GM20000 (cell line): ENCODE measurements around the gene CAMTA1.

Source experiments
- DNase-seq: peaks from one replicate; pipeline ENCODE4 v3.0.0; 2012; ENCODE audit warnings: low spot score
- TF ChIP-seq, protein P1 (sequence below): IDR thresholded peaks from 2 replicates; pipeline ENCODE4 v1.5.1; 2012; ENCODE audit warnings: mild to moderate bottlenecking, control low read depth; ENCODE audit errors: extremely low read depth, missing control alignments

The CAMTA1 gene

DNA sequence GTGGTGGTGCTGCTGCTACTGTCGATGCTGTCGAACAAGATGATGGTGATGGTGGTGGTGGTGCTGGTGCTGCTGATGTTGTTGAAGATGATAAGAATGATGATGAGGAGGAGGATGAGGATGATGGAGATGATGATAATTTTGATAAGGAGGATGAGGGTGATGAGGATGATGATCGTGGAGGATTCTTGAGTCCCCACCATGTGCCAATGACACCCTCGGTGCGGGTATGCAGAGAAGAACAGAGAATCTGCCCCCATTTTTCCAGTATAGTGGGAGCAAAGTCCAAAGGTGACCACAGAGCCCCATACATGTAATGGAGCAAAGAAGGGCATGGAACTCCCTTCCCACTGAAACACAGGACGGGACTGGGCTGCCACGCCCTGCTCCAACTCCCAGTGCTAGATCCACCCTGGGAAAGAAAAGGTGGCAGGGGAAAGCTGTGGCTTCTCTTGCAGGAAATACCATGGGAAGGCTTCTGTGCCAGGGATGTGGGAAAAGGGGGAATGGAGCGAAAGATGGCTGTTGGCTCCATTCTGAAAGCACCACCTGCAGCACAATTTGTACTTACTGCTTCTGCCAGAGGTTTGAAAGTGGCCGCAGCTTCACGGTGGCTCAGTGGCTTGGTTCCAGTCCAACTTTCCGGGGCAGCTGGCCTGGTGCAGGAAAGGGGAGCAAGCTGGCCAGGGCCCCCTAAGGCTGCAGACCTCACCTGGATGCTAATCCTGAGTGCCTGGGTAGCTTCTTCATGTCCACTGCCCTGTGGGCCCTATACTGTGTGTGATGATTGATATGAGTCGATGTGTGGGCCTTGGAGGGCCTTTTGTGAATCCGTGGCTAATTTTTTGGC, 598.6 kb downstream of the CAMTA1 start:
- no peak for DNase-seq
- TF ChIP-seq, protein P1, sequence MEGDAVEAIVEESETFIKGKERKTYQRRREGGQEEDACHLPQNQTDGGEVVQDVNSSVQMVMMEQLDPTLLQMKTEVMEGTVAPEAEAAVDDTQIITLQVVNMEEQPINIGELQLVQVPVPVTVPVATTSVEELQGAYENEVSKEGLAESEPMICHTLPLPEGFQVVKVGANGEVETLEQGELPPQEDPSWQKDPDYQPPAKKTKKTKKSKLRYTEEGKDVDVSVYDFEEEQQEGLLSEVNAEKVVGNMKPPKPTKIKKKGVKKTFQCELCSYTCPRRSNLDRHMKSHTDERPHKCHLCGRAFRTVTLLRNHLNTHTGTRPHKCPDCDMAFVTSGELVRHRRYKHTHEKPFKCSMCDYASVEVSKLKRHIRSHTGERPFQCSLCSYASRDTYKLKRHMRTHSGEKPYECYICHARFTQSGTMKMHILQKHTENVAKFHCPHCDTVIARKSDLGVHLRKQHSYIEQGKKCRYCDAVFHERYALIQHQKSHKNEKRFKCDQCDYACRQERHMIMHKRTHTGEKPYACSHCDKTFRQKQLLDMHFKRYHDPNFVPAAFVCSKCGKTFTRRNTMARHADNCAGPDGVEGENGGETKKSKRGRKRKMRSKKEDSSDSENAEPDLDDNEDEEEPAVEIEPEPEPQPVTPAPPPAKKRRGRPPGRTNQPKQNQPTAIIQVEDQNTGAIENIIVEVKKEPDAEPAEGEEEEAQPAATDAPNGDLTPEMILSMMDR, result no peak

DNA sequence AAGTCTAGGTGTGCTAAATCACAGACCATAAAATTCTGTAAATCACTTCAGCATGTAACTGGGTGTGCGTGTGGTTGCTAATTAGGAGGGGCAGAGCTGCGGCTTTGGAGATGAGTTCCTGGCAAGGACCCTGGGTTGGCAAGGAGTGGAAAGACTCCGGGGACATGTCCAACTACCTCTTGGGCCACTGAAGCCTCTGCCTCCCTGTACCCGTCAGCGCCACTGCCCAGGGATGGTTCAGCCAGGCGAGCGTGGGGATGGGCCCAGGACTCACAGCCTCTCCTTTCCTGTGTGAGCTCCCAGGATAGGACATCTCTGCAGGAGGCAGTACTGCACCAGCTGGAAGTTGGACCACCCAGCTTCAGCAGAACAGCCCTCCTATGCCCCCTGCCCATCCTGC, 599.4 kb downstream of the CAMTA1 start:
- no peak for DNase-seq
- TF ChIP-seq, protein P1, result no peak

DNA sequence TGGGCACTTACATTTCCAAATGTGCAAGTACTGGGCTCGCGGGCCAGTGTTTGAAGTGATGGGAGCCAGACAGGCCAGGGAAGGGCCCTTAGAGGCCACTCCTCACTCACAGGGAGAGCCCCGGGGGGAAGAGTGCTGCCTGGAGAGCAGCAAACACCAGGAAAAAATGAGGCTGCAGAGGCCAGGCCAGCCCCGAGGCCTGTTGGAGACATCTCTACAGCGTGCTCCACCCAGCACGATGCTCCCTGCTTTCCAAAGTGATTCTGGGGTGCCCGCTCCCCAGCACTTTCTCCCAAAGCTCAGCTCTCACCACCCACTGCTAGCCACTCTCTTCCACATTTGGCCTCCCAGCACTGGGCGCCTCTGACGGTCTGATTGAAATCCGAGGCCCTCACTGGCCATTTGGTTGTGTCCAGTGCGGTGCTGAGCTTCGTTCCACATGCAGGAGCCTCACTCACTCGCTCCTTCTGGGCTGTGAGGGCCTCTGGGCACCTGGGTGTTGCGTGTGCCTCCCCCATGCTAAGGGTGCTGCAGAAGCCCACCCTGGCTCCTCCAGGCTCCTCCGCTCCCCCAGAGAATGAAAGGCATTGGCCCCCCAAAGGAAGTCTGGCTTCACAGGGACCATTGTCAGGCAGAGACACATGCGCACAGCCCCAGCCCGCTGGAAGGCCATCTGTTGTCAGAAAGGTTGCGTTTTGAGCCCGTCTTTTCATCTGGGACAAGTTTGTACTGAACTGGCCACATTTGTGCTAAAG, 600.4 kb downstream of the CAMTA1 start:
- TF ChIP-seq, protein P1, result no peak

GRCh38 chr1:7386226-7387052, 601.2 kb downstream of the CAMTA1 start:
- TF ChIP-seq, protein P1, result no peak
- no peak for DNase-seq

More for the DNA sequence above, 600.4 kb downstream of the CAMTA1 start:
- no peak for DNase-seq

DNA sequence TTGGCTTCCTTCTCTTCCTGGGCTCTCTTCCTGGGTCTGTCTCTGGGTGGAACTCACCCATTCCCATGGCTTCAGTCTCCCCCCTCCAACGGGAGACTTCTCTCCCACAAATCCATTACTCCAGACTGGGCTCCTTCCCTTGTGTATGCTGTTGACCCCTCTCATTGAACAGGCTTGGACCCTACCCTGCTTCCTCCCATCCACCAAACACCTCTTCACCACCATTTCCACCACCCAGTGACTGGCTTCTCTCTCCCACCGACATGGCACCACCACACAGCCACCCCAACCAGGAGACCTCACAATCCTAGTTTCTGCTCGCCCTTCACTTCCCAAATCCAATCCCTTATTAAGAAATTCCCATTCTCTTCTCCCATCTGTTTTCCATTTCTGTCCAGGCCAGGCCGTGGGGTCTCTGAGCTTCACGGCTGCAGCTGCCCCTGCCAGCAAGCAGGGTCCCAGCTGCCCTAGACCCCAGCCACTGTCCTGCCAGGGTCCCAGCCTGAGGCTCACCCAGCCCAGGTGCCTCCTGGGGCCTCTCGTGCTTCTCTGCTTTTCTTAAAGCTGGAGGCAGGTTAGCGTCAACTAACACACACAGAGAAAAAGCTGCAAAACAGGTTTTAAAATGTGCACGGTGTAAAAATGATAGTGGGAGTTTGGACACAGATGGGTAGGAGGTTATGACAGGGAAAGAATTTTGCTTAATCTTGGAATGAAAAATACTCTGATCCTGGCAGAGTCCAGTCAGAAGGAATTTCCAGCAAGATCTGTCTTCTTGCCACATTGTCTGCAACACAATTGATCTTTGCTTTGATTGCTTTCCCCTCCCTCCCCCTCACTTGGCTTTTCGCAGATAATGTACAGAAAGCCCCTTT, 602.0 kb downstream of the CAMTA1 start:
- DNase-seq, result no peak
- TF ChIP-seq, protein P1, result no peak

GRCh38 chr1:7388141-7388487, 602.9 kb downstream of the CAMTA1 start:
- TF ChIP-seq, protein P1, result no peak
- DNase-seq, result no peak
